WTC11 (cell line): ENCODE measurements around the gene FAM204A.

Source experiments
- CBFB ChIP-seq: sonication (generic); formaldehyde crosslinking; IDR thresholded peaks from 2 replicates; pipeline ENCODE4 v1.8.1; 2022; ENCODE audit warnings: mild to moderate bottlenecking, low read depth, missing genetic modification reagents
- CTCF ChIP-seq: fragments of 200-600 bp; IDR thresholded peaks from 2 replicates; pipeline ENCODE4 v1.8.0; 2022; ENCODE audit warnings: antibody characterized with exemption
- E2F1 ChIP-seq: sonication (generic); formaldehyde crosslinking; IDR thresholded peaks from 2 replicates; pipeline ENCODE4 v1.8.0; 2022; ENCODE audit warnings: mild to moderate bottlenecking, missing genetic modification reagents
- FOXJ3 ChIP-seq: sonication (generic); formaldehyde crosslinking; IDR thresholded peaks from 2 replicates; pipeline ENCODE4 v1.9.0; 2021; ENCODE audit warnings: missing genetic modification reagents, mild to moderate bottlenecking, borderline replicate concordance
- GABPB1 ChIP-seq: sonication (generic); formaldehyde crosslinking; IDR thresholded peaks from 2 replicates; pipeline ENCODE4 v1.8.1; 2023; ENCODE audit warnings: mild to moderate bottlenecking, missing genetic modification reagents
- SMAD4 ChIP-seq: sonication (generic); formaldehyde crosslinking; IDR thresholded peaks from 2 replicates; pipeline ENCODE4 v1.8.0; 2022; ENCODE audit warnings: mild to moderate bottlenecking, missing genetic modification reagents
- ZNF263 ChIP-seq: sonication (generic); formaldehyde crosslinking; IDR thresholded peaks from 2 replicates; pipeline ENCODE4 v1.8.1; 2022; ENCODE audit warnings: low read depth, mild to moderate bottlenecking, moderate library complexity, missing genetic modification reagents

- TF ChIP-seq FOXJ3 (CRISPR knock-in tag) (no peak), CTCF (no peak), E2F1 (CRISPR knock-in tag) (no peak), SMAD4 (CRISPR knock-in tag) (no peak), ZNF263 (CRISPR knock-in tag) (no peak), GABPB1 (CRISPR knock-in tag) (no peak), CBFB (CRISPR knock-in tag) (no peak)
Observed at GRCh38 chr10:118362103-118362502, 20.0 kb upstream of the FAM204A start.
